PC-9 (cell line): ENCODE measurements around the gene NAA10. TPM values are rescaled to one million over a fixed set of nuclear protein-coding genes. Genes with fewer than 3 reads are reported as not detected.

Experiments used
- BruUV-seq: library from RNA; stranded (reverse); fragments of 400-500 nt; replicated peaks from 2 replicates; lab custom pipeline; 2021; lab: Mats Ljungman, UMichigan
- CTCF ChIA-PET: fragments of 300-600 bp; sonication (Branson Sonifier 250); formaldehyde crosslinking; loops from one replicate; lab custom pipeline; 2022; ENCODE audit warnings: antibody characterized with exemption; lab: Charles Lee
- POLR2A ChIA-PET: fragments of 300-600 bp; sonication (Branson Sonifier 250); formaldehyde crosslinking; loops from one replicate; lab custom pipeline; 2022; ENCODE audit warnings: antibody characterized with exemption; ENCODE audit not compliant: unreplicated experiment; lab: Charles Lee
- DNase-seq, 2 experiments: peaks; one replicate each; pipeline versions ENCODE4 v3.0.0 to v3.0.0-alpha.2; 2015 to 2022; ENCODE audit warnings: mixed read lengths in 1 of 2
- H2AFZ ChIP-seq: fragments of 200-600 bp; sonication (generic); 2 replicates; pipeline ENCODE4 v1.8.1; 2017; ENCODE audit warnings: antibody characterized with exemption
- H3F3A ChIP-seq: fragments of 200-600 bp; sonication (generic); 2 replicates; pipeline ENCODE4 v1.8.1; 2017; ENCODE audit warnings: antibody characterized with exemption, mild to moderate bottlenecking, low read depth; ENCODE audit not compliant: insufficient read depth
- H3K27ac ChIP-seq: fragments of 200-600 bp; sonication (generic); 2 replicates; pipeline ENCODE4 v1.6.1; 2016; ENCODE audit warnings: mixed run types
- H3K27me3 ChIP-seq: fragments of 200-600 bp; sonication (generic); 2 replicates; pipeline ENCODE4 v1.6.1; 2016; ENCODE audit warnings: low read depth, mixed run types; ENCODE audit not compliant: insufficient read depth
- H3K36me3 ChIP-seq: fragments of 200-600 bp; sonication (generic); 2 replicates; pipeline ENCODE4 v1.6.1; 2016; ENCODE audit warnings: low read depth, mixed run types
- H3K4me1 ChIP-seq: fragments of 200-600 bp; sonication (generic); replicated peaks from 2 replicates; pipeline ENCODE4 v1.6.1; 2016; ENCODE audit warnings: mixed run types; ENCODE audit not compliant: insufficient read depth
- H3K4me2 ChIP-seq: fragments of 200-600 bp; sonication (generic); 2 replicates; pipeline ENCODE4 v1.6.1; 2017; ENCODE audit warnings: mixed run types
- H3K4me3 ChIP-seq: fragments of 200-600 bp; sonication (generic); 2 replicates; pipeline ENCODE4 v1.6.1; 2016; ENCODE audit warnings: mixed run types
- H3K79me2 ChIP-seq: fragments of 200-600 bp; sonication (generic); 2 replicates; pipeline ENCODE4 v1.6.1; 2017; ENCODE audit warnings: low read depth, mixed run types
- H3K9me2 ChIP-seq: fragments of 200-600 bp; sonication (generic); 2 replicates; pipeline ENCODE4 v1.8.1; 2017; ENCODE audit warnings: mild to moderate bottlenecking; ENCODE audit not compliant: insufficient read depth
- H3K9me3 ChIP-seq: fragments of 200-600 bp; sonication (generic); 2 replicates; pipeline ENCODE4 v1.8.1; 2016; ENCODE audit warnings: low read depth; ENCODE audit not compliant: insufficient read depth
- H4K20me1 ChIP-seq: fragments of 200-600 bp; sonication (generic); 2 replicates; pipeline ENCODE4 v1.8.1; 2017; ENCODE audit not compliant: insufficient read depth
- EZH2 ChIP-seq: fragments of 200-600 bp; sonication (generic); IDR thresholded peaks from 2 replicates; pipeline ENCODE4 v1.8.0; 2017; ENCODE audit warnings: antibody characterized with exemption, low read depth
- intact Hi-C: fragments of 100-400 bp; cut with micrococcal nuclease; formaldehyde crosslinking; loops from one replicate; pipeline ENCODE4 v1.10.0; 2022; ENCODE audit not compliant: unreplicated experiment
- total RNA-seq: library from RNA; stranded (reverse); gene quantifications from 2 replicates; pipeline ENCODE4 v1.2.3, GENCODE V29; 2021
- TF ChIP-seq, protein P1 (sequence below): fragments of 200-600 bp; sonication (generic); conservative IDR thresholded peaks from 2 replicates; pipeline ENCODE4 v1.6.1; 2017; ENCODE audit warnings: mixed run types, antibody characterized with exemption, mild to moderate bottlenecking, moderate library complexity

NAA10 gene
- total RNA-seq, 1 experiment from 2014 or later = 181 TPM

- ChIA-PET CTCF (interaction anchor here (0.8 to 1.0 kb wide), 3 partner anchors 12 to 811 kb away, joined by 3 to 8 read pairs (median 3); no protein-coding TSS in a partner anchor), POLR2A (interaction anchor here (0.7 kb wide), 1 partner anchor 8 kb away, joined by 5 read pairs; no protein-coding TSS in a partner anchor)
- Histone ChIP-seq H3K4me3 (peak overlapping the region; percentile 86), H3K4me2 (peak overlapping the region; percentile 98), H3F3A (peaks cover 18% of the 10 kb centered on the region; the same call in 1 of the 2 replicates), H3K9me2 (no peaks in the 10 kb centered on the region), H4K20me1 (no peaks in the 10 kb centered on the region), H3K79me2 (peaks cover 3% of the 10 kb centered on the region), H3K4me1 (peaks cover 17% of the 10 kb centered on the region; the same call in 1 of the 2 replicates), H3K27me3 (no peaks in the 10 kb centered on the region), H3K27ac (peak overlapping the region; percentile 86), H2AFZ (peak overlapping the region; percentile 80), H3K9me3 (no peaks in the 10 kb centered on the region), H3K36me3 (no peaks in the 10 kb centered on the region)
- BruUV-seq = TSS peak; percentile 47
- no peak for TF ChIP-seq EZH2
- TF ChIP-seq, protein P1, sequence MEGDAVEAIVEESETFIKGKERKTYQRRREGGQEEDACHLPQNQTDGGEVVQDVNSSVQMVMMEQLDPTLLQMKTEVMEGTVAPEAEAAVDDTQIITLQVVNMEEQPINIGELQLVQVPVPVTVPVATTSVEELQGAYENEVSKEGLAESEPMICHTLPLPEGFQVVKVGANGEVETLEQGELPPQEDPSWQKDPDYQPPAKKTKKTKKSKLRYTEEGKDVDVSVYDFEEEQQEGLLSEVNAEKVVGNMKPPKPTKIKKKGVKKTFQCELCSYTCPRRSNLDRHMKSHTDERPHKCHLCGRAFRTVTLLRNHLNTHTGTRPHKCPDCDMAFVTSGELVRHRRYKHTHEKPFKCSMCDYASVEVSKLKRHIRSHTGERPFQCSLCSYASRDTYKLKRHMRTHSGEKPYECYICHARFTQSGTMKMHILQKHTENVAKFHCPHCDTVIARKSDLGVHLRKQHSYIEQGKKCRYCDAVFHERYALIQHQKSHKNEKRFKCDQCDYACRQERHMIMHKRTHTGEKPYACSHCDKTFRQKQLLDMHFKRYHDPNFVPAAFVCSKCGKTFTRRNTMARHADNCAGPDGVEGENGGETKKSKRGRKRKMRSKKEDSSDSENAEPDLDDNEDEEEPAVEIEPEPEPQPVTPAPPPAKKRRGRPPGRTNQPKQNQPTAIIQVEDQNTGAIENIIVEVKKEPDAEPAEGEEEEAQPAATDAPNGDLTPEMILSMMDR = no peak
- intact Hi-C loops = no loop called here
- no peak for DNase-seq
Measured at GRCh38 chrX:153927672-153927921, 7.2 kb downstream of the NAA10 start.

DNA sequence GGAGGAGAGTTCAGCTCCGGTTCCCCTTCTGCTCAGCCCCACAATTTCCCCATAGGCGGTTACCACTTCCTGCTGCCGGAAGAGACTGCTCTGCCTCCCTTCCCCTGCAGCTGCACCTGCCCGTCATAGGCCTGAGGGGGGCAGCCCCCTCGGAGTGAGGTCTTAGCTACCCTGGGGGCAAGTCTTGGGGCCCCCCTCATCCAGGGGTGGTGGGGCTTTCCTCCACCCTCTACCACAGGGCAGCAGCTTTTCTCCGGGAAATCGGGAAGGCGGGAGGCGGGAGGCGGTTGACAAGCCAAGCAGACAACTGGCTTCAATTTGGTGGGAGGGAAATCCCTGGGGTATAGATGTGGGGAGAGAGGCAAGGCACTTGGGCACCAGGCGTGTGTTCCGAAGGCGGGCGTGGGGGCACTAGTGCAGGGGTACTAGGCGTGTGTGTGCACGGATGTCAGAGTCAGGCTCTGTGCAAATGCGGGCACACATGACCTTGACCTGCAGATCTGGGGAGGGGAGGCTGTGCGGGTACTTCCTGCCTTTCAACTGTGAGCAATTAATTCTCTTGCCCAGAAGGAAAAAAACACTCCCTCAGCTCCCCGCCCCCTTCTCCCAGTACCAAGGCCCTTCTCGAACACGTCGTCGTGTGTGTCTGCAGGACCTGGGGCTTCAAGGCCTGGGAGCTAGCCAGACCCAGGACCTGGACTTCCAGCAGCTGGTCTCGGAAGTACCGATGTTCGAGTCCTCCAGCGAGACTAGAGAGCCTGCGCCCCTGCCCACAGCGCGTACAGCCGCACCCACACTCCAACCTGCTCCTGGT is 7.8 kb downstream of the NAA10 start:
- Histone ChIP-seq H3K27me3 (no peaks in the 10 kb centered on the region), H3K27ac (peak overlapping the region; percentile 86), H3K4me2 (peak overlapping the region; percentile 98), H3K79me2 (no peaks in the 10 kb centered on the region), H3K36me3 (no peaks in the 10 kb centered on the region), H3K9me3 (no peaks in the 10 kb centered on the region), H2AFZ (peak overlapping the region; percentile 80), H3K4me3 (peak overlapping the region; percentile 86), H3K4me1 (peaks cover 17% of the 10 kb centered on the region; the same call in 1 of the 2 replicates), H3K9me2 (no peaks in the 10 kb centered on the region), H3F3A (peaks cover 18% of the 10 kb centered on the region; the same call in 1 of the 2 replicates), H4K20me1 (no peaks in the 10 kb centered on the region)
- TF ChIP-seq, protein P1 = no peak
- no peak for TF ChIP-seq EZH2
- CTCF ChIA-PET = interaction anchor here (0.8 to 1.0 kb wide), 3 partner anchors 15 to 811 kb away, joined by 3 to 8 read pairs (median 6); no protein-coding TSS in a partner anchor
- BruUV-seq = no TSS peak
- peak in 1 of 2 experiments; percentile 41 for DNase-seq
- POLR2A ChIA-PET = interaction anchor here (0.7 kb wide), 2 partner anchors 9 kb away, joined by 5 read pairs; no protein-coding TSS in a partner anchor
- intact Hi-C loops = no loop called here

GRCh38 chrX:153926552-153926857 is 8.3 kb downstream of the NAA10 start:
- Histone ChIP-seq H3K4me1 (peaks cover 17% of the 10 kb centered on the region; the same call in 1 of the 2 replicates), H3K9me3 (no peaks in the 10 kb centered on the region), H3K9me2 (no peaks in the 10 kb centered on the region), H3K36me3 (no peaks in the 10 kb centered on the region), H4K20me1 (no peaks in the 10 kb centered on the region), H3K27ac (0 out of 2 replicates have a peak overlapping the region, but pooled peaks have one; percentile 86), H3K27me3 (no peaks in the 10 kb centered on the region), H3F3A (peaks cover 18% of the 10 kb centered on the region; the same call in 1 of the 2 replicates), H3K79me2 (no peaks in the 10 kb centered on the region), H3K4me3 (peak overlapping the region; percentile 86; the same call in 1 of the 2 replicates), H2AFZ (no peak overlapping the region), H3K4me2 (peak overlapping the region; percentile 98)
- CTCF ChIA-PET = interaction anchor here (0.9 kb wide), 1 partner anchor 15 kb away, joined by 6 read pairs; no protein-coding TSS in a partner anchor
- POLR2A ChIA-PET = interaction anchor here (0.6 to 0.7 kb wide), 2 partner anchors 9 to 133 kb away, joined by 4 to 5 read pairs; no protein-coding TSS in a partner anchor
- TF ChIP-seq, protein P1 = no peak
- TF ChIP-seq EZH2 = no peak
- intact Hi-C loops = no loop called here
- BruUV-seq = no TSS peak
- no peak for DNase-seq
